T-cell (primary cell): ENCODE data around the gene KDM6A. TPM values are rescaled to one million over a fixed set of nuclear protein-coding genes. Genes with fewer than 3 reads are reported as not detected.
"Not testable (repeated sequence)": the region's sequence is repeated elsewhere in the genome, so short reads cannot be mapped to it uniquely, and the experiment has no call there.

Experiments used
- ATAC-seq, 4 experiments: fragments of 200-7000 bp in 3 of 4; fragments of 150-1000 bp in 1 of 4; cut with Tn5 transposase; replicated peaks in 1 of 4; 1 replicate in 3 of 4; 2 replicates in 1 of 4; pipeline ENCODE4 v1.10.0; 2021; ENCODE audit warnings: moderate library complexity in 3 of 4, mild to moderate bottlenecking in 2 of 4, moderate number of reproducible peaks in 1 of 4
- CTCF ChIA-PET, 2 donors: fragments of 300-600 bp; sonication (Branson Sonifier 250); formaldehyde crosslinking; loops; one replicate each; lab custom pipeline; 2022; ENCODE audit warnings: antibody characterized with exemption in 2 of 2; lab: Charles Lee
- POLR2A ChIA-PET, 2 donors: fragments of 300-600 bp; sonication (Branson Sonifier 250); formaldehyde crosslinking; loops; one replicate each; lab custom pipeline; 2022; ENCODE audit warnings: antibody characterized with exemption in 2 of 2; lab: Charles Lee
- DNase-seq, 35 experiments: peaks; one replicate each; pipeline versions ENCODE4 v3.0.0 to v3.0.0-alpha.2; 2013 to 2023
- H3K27ac ChIP-seq: one replicate; pipeline ENCODE4 v1.5.1; 2013; ENCODE audit warnings: low read length
- H3K27me3 ChIP-seq, 2 experiments: replicated peaks in 1 of 2; 1 replicate in 1 of 2; 2 replicates in 1 of 2; pipeline versions ENCODE4 v1.6.1 to v1.7.0; 2013; ENCODE audit warnings: low read length in 1 of 2, mixed read lengths in 1 of 2; ENCODE audit not compliant: control insufficient read depth in 2 of 2, insufficient read depth in 2 of 2; ENCODE audit errors: extremely low read depth in 1 of 2
- H3K36me3 ChIP-seq, 2 donors: 1 replicate in 1 of 2; 2 replicates in 1 of 2; pipeline versions ENCODE4 v1.6.1 to v1.7.0; 2013; ENCODE audit warnings: low read length in 1 of 2; ENCODE audit not compliant: control insufficient read depth in 2 of 2, insufficient read depth in 1 of 2; ENCODE audit errors: extremely low read depth in 1 of 2
- H3K4me1 ChIP-seq, 2 experiments: 1 replicate in 1 of 2; 2 replicates in 1 of 2; pipeline versions ENCODE4 v1.6.1 to v1.7.0; 2013; ENCODE audit warnings: low read length in 2 of 2, mixed read lengths in 1 of 2; ENCODE audit not compliant: insufficient read depth in 2 of 2, control insufficient read depth in 1 of 2; ENCODE audit errors: extremely low read depth in 1 of 2
- H3K4me3 ChIP-seq, 2 donors: 1 replicate in 1 of 2; 2 replicates in 1 of 2; pipeline versions ENCODE4 v1.5.1 to v1.7.0; 2013; ENCODE audit warnings: mild to moderate bottlenecking in 2 of 2, low read length in 1 of 2, moderate library complexity in 1 of 2; ENCODE audit not compliant: control insufficient read depth in 1 of 2; ENCODE audit errors: extremely low read depth in 1 of 2
- H3K9me3 ChIP-seq: 2 replicates; pipeline ENCODE4 v1.7.0; 2013
- H3K27ac Mint-ChIP-seq, 2 donors: one replicate each; pipeline ENCODE4 v1.8.0; 2020 to 2021; ENCODE audit warnings: mild to moderate bottlenecking in 2 of 2, mixed read lengths in 2 of 2
- H3K27me3 Mint-ChIP-seq, 2 donors: one replicate each; pipeline ENCODE4 v1.8.0; 2021 to 2022; ENCODE audit warnings: mixed read lengths in 2 of 2
- H3K36me3 Mint-ChIP-seq: one replicate; pipeline ENCODE4 v1.8.0; 2021; ENCODE audit warnings: mixed read lengths
- H3K4me1 Mint-ChIP-seq, 3 donors: one replicate each; pipeline ENCODE4 v1.8.0; 2020 to 2022; ENCODE audit warnings: mixed read lengths in 3 of 3, mild to moderate bottlenecking in 1 of 3
- H3K4me3 Mint-ChIP-seq, 3 donors: one replicate each; pipeline ENCODE4 v1.8.0; 2020 to 2022; ENCODE audit warnings: mild to moderate bottlenecking in 3 of 3, mixed read lengths in 3 of 3, moderate library complexity in 3 of 3
- H3K9me3 Mint-ChIP-seq, 3 donors: one replicate each; pipeline ENCODE4 v1.8.0; 2020 to 2022; ENCODE audit warnings: mixed read lengths in 3 of 3
- WGBS: methylation state at CpG from one replicate; pipeline ENCODE4 v1.1.5; 2013; ENCODE audit warnings: missing lambda C conversion rate; ENCODE audit not compliant: insufficient coverage; 5-methylcytosine and 5-hydroxymethylcytosine counted together
- total RNA-seq, 35 experiments: library from RNA in 6 of 35; stranded (reverse) in 6 of 35; fragments of 120-200 nt in 1 of 35; gene quantifications; one replicate each; pipeline versions ENCODE4 v1.2.1 to v1.2.4 and lab custom pipeline; 2013 to 2026

The KDM6A gene
- total RNA-seq, 5 donors from 2014 or later (not counting 1 experiment from before 2014, with no cell fraction given), result 37.1 to 97.3 (median 55.7) TPM

DNA sequence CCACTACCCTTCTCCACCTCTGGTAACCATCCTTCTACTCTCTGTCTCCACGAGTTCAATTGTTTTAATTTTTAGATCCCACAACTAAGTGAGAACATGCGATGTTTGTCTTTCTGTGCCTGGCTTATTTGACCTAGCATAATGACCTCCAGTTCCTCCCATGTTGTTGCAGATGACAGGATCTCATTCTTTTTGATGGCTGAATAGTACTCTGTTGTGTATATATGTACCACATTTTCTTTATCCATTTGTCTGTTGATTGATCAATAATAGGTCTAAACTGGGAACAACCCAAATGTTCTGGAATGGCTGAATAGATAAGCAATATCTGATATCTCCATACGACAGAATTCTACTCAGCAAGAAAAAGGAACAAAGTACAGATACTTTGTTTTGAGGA lies 260.5 kb downstream of the KDM6A start:
- H3K4me3 Mint-ChIP-seq, result no peak overlapping the region
- DNase-seq (no peak), ATAC-seq (no peak)
- ChIA-PET CTCF (interaction anchor here in 1 of 2 donors (1.3 kb wide), 1 partner anchor 53 kb away, joined by 5 read pairs; no protein-coding TSS in a partner anchor), POLR2A (no interaction called here)
- Histone ChIP-seq H3K4me1 (no peaks in the 10 kb centered on the region), H3K27me3 (no peaks in the 10 kb centered on the region), H3K36me3 (no peaks in the 10 kb centered on the region), H3K27ac (no peak overlapping the region), H3K9me3 (no peaks in the 10 kb centered on the region), H3K4me3 (no peak overlapping the region)
- peaks cover 0 to 3% of the 10 kb centered on the region in 2 donors for H3K27me3 Mint-ChIP-seq
- H3K36me3 Mint-ChIP-seq, result no peaks in the 10 kb centered on the region
- no CpG with 5 or more reads among the region's 3 CpGs for WGBS
- H3K4me1 Mint-ChIP-seq, result no peaks in the 10 kb centered on the region
- no peak overlapping the region for H3K27ac Mint-ChIP-seq
- H3K9me3 Mint-ChIP-seq, result peaks cover 7 to 16% (median 15%) of the 10 kb centered on the region in 3 donors

DNA sequence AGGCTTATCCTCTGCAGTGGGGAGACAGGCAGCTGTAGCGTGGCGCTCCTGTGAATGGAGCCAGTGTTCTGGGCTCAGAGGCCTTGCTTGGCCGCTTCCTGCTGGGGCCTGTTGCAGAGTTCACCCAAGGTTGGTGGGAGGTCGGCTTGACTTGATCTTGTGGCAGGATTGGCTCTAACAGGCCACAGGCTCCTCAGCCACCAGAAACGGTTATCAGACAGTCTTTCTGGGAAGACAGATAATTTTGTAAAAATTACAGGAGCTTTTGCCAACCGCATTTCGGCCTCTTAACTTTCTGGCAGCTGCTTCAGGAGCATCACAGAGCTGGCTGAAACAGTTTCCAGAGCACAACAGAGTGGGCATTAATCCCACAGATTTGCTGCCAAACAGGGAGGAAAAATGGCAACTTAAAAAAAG lies 261.3 kb downstream of the KDM6A start:
- Histone ChIP-seq H3K36me3 (no peaks in the 10 kb centered on the region), H3K4me3 (no peak overlapping the region), H3K4me1 (no peaks in the 10 kb centered on the region), H3K9me3 (no peaks in the 10 kb centered on the region), H3K27me3 (no peaks in the 10 kb centered on the region), H3K27ac (no peak overlapping the region)
- CTCF ChIA-PET, result no interaction called here
- POLR2A ChIA-PET, result no interaction called here
- no peaks in the 10 kb centered on the region for H3K4me1 Mint-ChIP-seq
- H3K27me3 Mint-ChIP-seq, result no peaks in the 10 kb centered on the region
- DNase-seq (no peak), ATAC-seq (no peak)
- no peak overlapping the region for H3K27ac Mint-ChIP-seq
- no peaks in the 10 kb centered on the region for H3K36me3 Mint-ChIP-seq
- H3K9me3 Mint-ChIP-seq, result peaks cover 7 to 16% (median 15%) of the 10 kb centered on the region in 3 donors
- H3K4me3 Mint-ChIP-seq, result no peak overlapping the region
- WGBS, result no CpG with 5 or more reads among the region's 7 CpGs

DNA sequence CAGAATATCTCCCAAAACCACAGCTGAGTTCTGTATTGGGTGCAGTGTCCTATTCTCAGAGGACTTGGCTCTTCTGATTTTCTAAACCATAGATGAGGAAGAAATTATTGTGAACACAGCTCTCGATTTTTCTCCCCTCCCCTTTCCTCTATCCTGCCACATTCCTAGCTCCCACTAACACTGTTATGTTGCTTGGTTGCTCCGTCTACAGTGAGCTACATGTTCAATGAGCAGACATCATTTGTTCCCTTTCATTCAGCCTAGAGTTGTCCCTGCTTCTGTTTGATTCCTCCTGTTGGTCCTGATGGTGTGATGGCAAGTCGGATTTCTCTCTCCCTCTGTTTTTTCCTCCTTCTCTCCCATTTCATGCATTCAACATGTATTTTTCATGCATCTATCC lies 261.8 kb downstream of the KDM6A start:
- no peaks in the 10 kb centered on the region for H3K36me3 Mint-ChIP-seq
- POLR2A ChIA-PET, result no interaction called here
- no peak overlapping the region for H3K27ac Mint-ChIP-seq
- H3K27ac ChIP-seq, result no peak overlapping the region
- H3K9me3 ChIP-seq, result no peaks in the 10 kb centered on the region
- DNase-seq (no peak), ATAC-seq (no peak)
- H3K4me3 ChIP-seq, result no peak overlapping the region
- no peaks in the 10 kb centered on the region for H3K4me1 Mint-ChIP-seq
- no CpG with 5 or more reads among the region's 3 CpGs for WGBS
- no peaks in the 10 kb centered on the region for H3K4me1 ChIP-seq
- no peaks in the 10 kb centered on the region for H3K27me3 ChIP-seq
- H3K9me3 Mint-ChIP-seq, result peaks cover 7 to 16% (median 15%) of the 10 kb centered on the region in 3 donors
- H3K4me3 Mint-ChIP-seq, result no peak overlapping the region
- H3K36me3 ChIP-seq, result no peaks in the 10 kb centered on the region
- H3K27me3 Mint-ChIP-seq, result no peaks in the 10 kb centered on the region
- CTCF ChIA-PET, result no interaction called here

DNA sequence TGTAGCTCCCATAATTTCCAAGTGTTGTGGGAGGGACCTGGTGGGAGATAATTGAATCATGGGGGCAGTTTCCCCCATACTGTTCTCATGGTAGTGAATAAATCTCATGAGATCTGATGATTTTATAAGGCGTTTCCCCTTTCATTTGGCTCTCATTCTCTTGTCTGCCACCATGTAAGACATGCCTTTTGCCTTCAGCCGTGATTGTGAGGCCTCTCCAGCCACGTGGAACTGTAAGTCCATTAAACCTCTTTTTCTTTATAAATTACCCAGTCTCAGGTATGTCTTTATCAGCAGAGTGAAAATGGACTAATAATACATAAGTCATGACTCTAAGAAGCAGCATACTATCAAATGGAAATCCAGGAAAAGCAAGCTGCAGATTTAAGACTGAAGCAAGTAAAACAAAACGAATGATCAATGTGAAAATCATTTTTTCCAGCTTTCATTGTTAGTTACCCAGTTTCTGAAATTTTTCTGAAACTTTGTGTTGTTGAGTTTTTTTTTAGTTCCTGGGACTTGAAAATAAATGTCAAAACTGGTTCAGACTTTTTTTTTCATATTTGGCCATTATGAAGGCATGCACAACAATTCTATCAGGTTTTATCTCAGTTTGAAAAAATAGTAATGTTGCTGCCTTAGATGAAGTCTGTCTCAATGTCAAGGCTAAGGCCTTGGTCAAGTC lies 262.5 kb downstream of the KDM6A start:
- DNase-seq, H3K27ac ChIP-seq, H3K4me3 ChIP-seq, POLR2A ChIA-PET, H3K27ac Mint-ChIP-seq, H3K27me3 ChIP-seq, H3K27me3 Mint-ChIP-seq, H3K36me3 Mint-ChIP-seq, H3K4me1 ChIP-seq, CTCF ChIA-PET, H3K4me3 Mint-ChIP-seq, H3K4me1 Mint-ChIP-seq, ATAC-seq, H3K9me3 ChIP-seq, H3K36me3 ChIP-seq: not testable (repeated sequence)
- 100% methylated on average over 1 of the region's 4 CpGs for WGBS
- H3K9me3 Mint-ChIP-seq, result peaks cover 3 to 11% (median 9%) of the 10 kb centered on the region in 3 donors

DNA sequence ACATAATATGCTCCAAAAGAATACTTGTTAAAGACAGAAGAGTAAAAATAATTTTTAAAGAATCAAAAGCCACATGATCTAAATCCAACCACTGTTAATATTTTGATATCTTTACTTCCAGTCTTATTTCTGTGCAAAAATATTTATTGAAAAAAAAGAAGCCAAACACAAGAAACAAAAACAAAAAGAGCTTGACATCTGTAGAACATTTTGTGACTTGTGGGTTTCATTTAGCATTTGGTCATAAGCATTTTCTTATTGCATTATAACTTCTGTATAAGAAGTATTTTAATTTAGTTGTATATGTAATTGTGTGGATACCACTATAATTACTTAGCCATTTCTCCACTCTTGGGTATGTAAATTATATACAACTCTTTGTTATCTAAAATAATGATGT lies 264.5 kb downstream of the KDM6A start:
- Mint-ChIP-seq H3K9me3 (peaks cover 0 to 8% (median 5%) of the 10 kb centered on the region in 3 donors), H3K27ac (no peak overlapping the region), H3K4me3 (no peak overlapping the region), H3K36me3 (no peaks in the 10 kb centered on the region), H3K27me3 (no peaks in the 10 kb centered on the region), H3K4me1 (no peaks in the 10 kb centered on the region)
- H3K4me3 ChIP-seq, result no peak overlapping the region
- no peaks in the 10 kb centered on the region for H3K9me3 ChIP-seq
- H3K4me1 ChIP-seq, result no peaks in the 10 kb centered on the region
- no peaks in the 10 kb centered on the region for H3K36me3 ChIP-seq
- ChIA-PET POLR2A (no interaction called here), CTCF (no interaction called here)
- no peak for DNase-seq
- no peak overlapping the region for H3K27ac ChIP-seq
- H3K27me3 ChIP-seq, result no peaks in the 10 kb centered on the region
- no peak for ATAC-seq

DNA sequence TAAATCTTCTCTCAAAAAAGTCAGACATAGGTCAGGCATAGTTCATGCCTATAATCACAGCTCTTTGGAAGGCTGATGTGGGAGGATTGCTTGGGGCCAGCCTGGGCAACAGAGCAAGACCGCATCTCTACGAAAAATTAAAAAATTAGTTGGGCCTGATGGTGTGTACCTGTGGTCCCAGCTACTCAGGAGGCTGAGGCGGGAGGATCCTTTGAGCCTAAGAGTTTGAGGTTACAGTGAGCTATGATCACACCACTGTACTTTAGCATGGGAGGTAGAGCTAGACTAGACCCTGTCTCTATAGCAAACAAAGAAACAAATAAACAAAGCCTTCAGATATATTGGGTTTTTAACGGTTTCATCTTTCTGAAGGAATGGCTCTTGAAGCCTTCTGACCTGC lies 265.5 kb downstream of the KDM6A start:
- peak in 2 of 4 experiments; percentile 45 to 66 for ATAC-seq
- Mint-ChIP-seq H3K9me3 (peaks cover 0 to 5% (median 2%) of the 10 kb centered on the region in 3 donors), H3K36me3 (no peaks in the 10 kb centered on the region), H3K4me1 (no peaks in the 10 kb centered on the region), H3K27ac (no peak overlapping the region), H3K27me3 (no peaks in the 10 kb centered on the region), H3K4me3 (no peak overlapping the region)
- no peak for DNase-seq
- no peak overlapping the region for H3K4me3 ChIP-seq
- no peaks in the 10 kb centered on the region for H3K9me3 ChIP-seq
- H3K4me1 ChIP-seq, result no peaks in the 10 kb centered on the region
- CTCF ChIA-PET, result interaction anchor here in 1 of 2 donors (0.6 kb wide), 1 partner anchor 1367 kb away, joined by 3 read pairs; no protein-coding TSS in a partner anchor
- H3K27me3 ChIP-seq, result no peaks in the 10 kb centered on the region
- no CpG with 5 or more reads among the region's 4 CpGs for WGBS
- no peaks in the 10 kb centered on the region for H3K36me3 ChIP-seq
- POLR2A ChIA-PET, result no interaction called here
- no peak overlapping the region for H3K27ac ChIP-seq
